HCT116 (cell line): ENCODE data around the gene THRA.

ENCODE experiments used
- ATF3 ChIP-seq: IDR thresholded peaks from 2 replicates; pipeline ENCODE4 v1.6.1; 2012
- CTCF ChIP-seq, 3 experiments: fragments of 200-600 bp in 1 of 3; sonication (generic) in 1 of 3; IDR thresholded peaks in 2 of 3; conservative IDR thresholded peaks in 1 of 3; 2 replicates each; pipeline ENCODE4 v1.5.1; 2012 to 2017; ENCODE audit warnings: low read depth in 2 of 3, low read length in 2 of 3, antibody characterized with exemption in 1 of 3, borderline replicate concordance in 1 of 3, control low read depth in 1 of 3, mild to moderate bottlenecking in 1 of 3, mixed read lengths in 1 of 3, mixed run types in 1 of 3, moderate library complexity in 1 of 3; ENCODE audit not compliant: insufficient read depth in 1 of 3
- ELF1 ChIP-seq: IDR thresholded peaks from 2 replicates; pipeline ENCODE4 v1.6.1; 2012; ENCODE audit warnings: low read depth, borderline replicate concordance
- EZH2phosphoT487 ChIP-seq: fragments of 200-600 bp; IDR thresholded peaks from 2 replicates; pipeline ENCODE4 v1.6.1; 2018; ENCODE audit warnings: antibody characterized with exemption, borderline replicate concordance
- POLR2AphosphoS5 ChIP-seq: IDR thresholded peaks from 2 replicates; pipeline ENCODE4 v1.6.1; 2011; ENCODE audit warnings: mild to moderate bottlenecking, low read depth, low read length, moderate library complexity
- SIN3A ChIP-seq: IDR thresholded peaks from 2 replicates; pipeline ENCODE4 v1.6.1; 2012; ENCODE audit warnings: low read depth
- SP1 ChIP-seq: IDR thresholded peaks from 2 replicates; pipeline ENCODE4 v1.6.1; 2012; ENCODE audit warnings: low read depth

GRCh38 chr17:40068129-40068581 is 5.4 kb downstream of the THRA start:
- TF ChIP-seq EZH2phosphoT487 (no peak), ELF1 (no peak), CTCF (IDR thresholded peaks at IDR 0.05 in 2 of 3, conservative IDR thresholded peaks at IDR 0.05 in 1 of 3; ENCODE audit: borderline replicate concordance in 1 of 3, insufficient read depth in 1 of 3, low read depth in 2 of 3, low read length in 2 of 3) (no peak), SP1 (no peak), SIN3A (no peak), ATF3 (no peak), POLR2AphosphoS5 (no peak)
